CD4-positive, alpha-beta T cell (primary cell): ENCODE results near the gene SPTBN4. TPM values are rescaled to one million over a fixed set of nuclear protein-coding genes. Genes with fewer than 3 reads are reported as not detected.

Experiments used
- ATAC-seq: fragments of 200-7000 bp; cut with Tn5 transposase; one replicate; pipeline ENCODE4 v1.10.0; 2022; ENCODE audit warnings: mild to moderate bottlenecking; ENCODE audit not compliant: poor library complexity
- CTCF ChIA-PET: fragments of 350-600 bp; sonication (Branson Sonifier 250); formaldehyde crosslinking; loops from one replicate; lab custom pipeline; 2021; ENCODE audit warnings: antibody characterized with exemption, inconsistent platforms; lab: Charles Lee
- POLR2A ChIA-PET: fragments of 350-600 bp; sonication (Branson Sonifier 250); formaldehyde crosslinking; loops from one replicate; lab custom pipeline; 2021; ENCODE audit warnings: antibody characterized with exemption, inconsistent platforms; lab: Charles Lee
- DNase-seq, 14 experiments: peaks; one replicate each; pipeline ENCODE4 v3.0.0-alpha.2; 2013 to 2020; ENCODE audit warnings: mixed read lengths in 2 of 14
- H3K27ac ChIP-seq, 2 donors: one replicate each; pipeline versions ENCODE4 v1.5.1 to v1.7.0; 2013; ENCODE audit warnings: low read length in 2 of 2, low read depth in 1 of 2, mild to moderate bottlenecking in 1 of 2
- H3K27me3 ChIP-seq, 2 experiments: 1 replicate in 1 of 2; 2 replicates in 1 of 2; pipeline versions ENCODE4 v1.6.1 to v1.7.0; 2013; ENCODE audit warnings: low read length in 2 of 2, control low read depth in 1 of 2, mild to moderate bottlenecking in 1 of 2, moderate library complexity in 1 of 2; ENCODE audit not compliant: insufficient read depth in 2 of 2, control insufficient read depth in 1 of 2
- H3K36me3 ChIP-seq: one replicate; pipeline ENCODE4 v1.6.1; 2013; ENCODE audit warnings: low read length, control low read depth; ENCODE audit not compliant: insufficient read depth
- H3K4me1 ChIP-seq: one replicate; pipeline ENCODE4 v1.6.1; 2013; ENCODE audit warnings: low read length, control low read depth; ENCODE audit not compliant: insufficient read depth
- H3K4me3 ChIP-seq: one replicate; pipeline ENCODE4 v1.5.1; 2013; ENCODE audit warnings: mild to moderate bottlenecking, low read length, moderate library complexity
- H3K9me3 ChIP-seq, 2 experiments: 1 replicate in 1 of 2; 2 replicates in 1 of 2; pipeline versions ENCODE4 v1.6.1 to v1.7.0; 2013; ENCODE audit warnings: low read length in 2 of 2, mild to moderate bottlenecking in 2 of 2, control low read depth in 1 of 2, moderate library complexity in 1 of 2; ENCODE audit not compliant: control insufficient read depth in 1 of 2, insufficient read depth in 1 of 2
- H3K27ac Mint-ChIP-seq: one replicate; pipeline ENCODE4 v1.8.0; 2020; ENCODE audit warnings: mixed read lengths
- H3K27me3 Mint-ChIP-seq: one replicate; pipeline ENCODE4 v1.8.0; 2021; ENCODE audit warnings: mixed read lengths
- H3K36me3 Mint-ChIP-seq: one replicate; pipeline ENCODE4 v1.8.0; 2021; ENCODE audit warnings: low read depth, mixed read lengths
- H3K4me1 Mint-ChIP-seq: one replicate; pipeline ENCODE4 v1.8.0; 2021; ENCODE audit warnings: low read depth, mixed read lengths
- H3K4me3 Mint-ChIP-seq: one replicate; pipeline ENCODE4 v1.8.0; 2020; ENCODE audit warnings: mild to moderate bottlenecking, mixed read lengths
- H3K9me3 Mint-ChIP-seq: one replicate; pipeline ENCODE4 v1.8.0; 2020; ENCODE audit warnings: mixed read lengths
- intact Hi-C, 2 experiments: fragments of 100-400 bp; cut with DNase I in 1 of 2; cut with micrococcal nuclease in 1 of 2; formaldehyde crosslinking; loops; one replicate each; pipeline versions ENCODE4 v1.15.1 to v1.9.0; 2023 to 2025; cut with DNase I, micrococcal nuclease
- total RNA-seq, 174 experiments: library from RNA in 2 of 174; stranded (reverse) in 2 of 174; gene quantifications; one replicate each; pipeline ENCODE4 v1.2.3 and lab custom pipeline; 2021 to 2026
- TF ChIP-seq, protein P1 (sequence below): fragments of 200-600 bp; IDR thresholded peaks from one replicate; pipeline ENCODE4 v1.8.0; 2022; ENCODE audit warnings: antibody characterized with exemption, mild to moderate bottlenecking

SPTBN4 gene
- total RNA-seq, 2 experiments from 2014 or later, result 0.59 to 0.88 TPM

DNA sequence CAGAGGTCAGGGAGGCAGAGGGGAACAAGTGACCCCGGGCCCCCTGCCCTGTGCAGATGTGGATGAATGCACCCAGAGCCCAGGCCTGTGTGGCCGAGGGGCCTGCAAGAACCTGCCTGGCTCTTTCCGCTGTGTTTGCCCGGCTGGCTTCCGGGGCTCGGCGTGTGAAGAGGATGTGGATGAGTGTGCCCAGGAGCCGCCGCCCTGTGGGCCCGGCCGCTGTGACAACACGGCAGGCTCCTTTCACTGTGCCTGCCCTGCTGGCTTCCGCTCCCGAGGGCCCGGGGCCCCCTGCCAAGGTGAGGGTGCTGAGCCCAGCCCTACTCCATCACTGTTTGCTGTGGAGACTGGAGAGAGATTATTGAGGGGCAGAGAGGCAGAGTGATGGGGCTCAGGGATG lies 144.3 kb downstream of the SPTBN4 start:
- H3K27ac ChIP-seq, result peak overlapping the region; percentile 66 to 84

DNA sequence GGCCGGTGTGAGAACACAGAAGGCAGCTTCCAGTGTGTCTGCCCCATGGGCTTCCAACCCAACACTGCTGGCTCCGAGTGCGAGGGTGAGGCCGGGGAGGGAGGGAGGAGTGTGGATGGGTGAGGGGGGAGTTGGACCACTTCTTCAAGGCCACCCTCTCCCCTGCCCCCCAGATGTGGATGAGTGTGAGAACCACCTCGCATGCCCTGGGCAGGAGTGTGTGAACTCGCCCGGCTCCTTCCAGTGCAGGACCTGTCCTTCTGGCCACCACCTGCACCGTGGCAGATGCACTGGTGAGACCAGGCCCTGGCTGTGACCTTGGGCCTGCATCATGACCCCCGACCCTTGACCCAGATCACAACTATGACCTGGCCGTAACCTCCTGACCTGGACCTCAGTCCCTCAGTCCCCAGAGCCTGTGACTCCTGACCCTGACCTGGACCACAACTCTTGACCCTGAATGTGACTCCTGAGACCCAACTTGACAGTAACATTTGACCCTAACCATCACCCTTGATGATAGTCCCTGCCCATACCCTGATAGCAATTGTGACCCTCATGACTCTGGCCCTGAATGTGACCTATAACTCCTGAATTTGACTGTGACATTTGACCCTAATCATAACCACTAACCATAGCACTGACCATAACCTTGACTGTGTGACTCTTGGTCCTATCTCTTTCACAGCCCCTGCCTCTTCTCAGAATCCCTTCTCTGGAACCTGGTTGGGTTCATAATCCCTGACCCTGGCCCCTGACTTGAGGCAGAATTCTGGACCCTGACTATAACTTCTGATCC lies 145.3 kb downstream of the SPTBN4 start:
- ChIA-PET POLR2A (interaction anchor here (4.6 kb wide), 1 partner anchor 8 kb away, joined by 51 read pairs; no protein-coding TSS in a partner anchor), CTCF (no interaction called here)
- TF ChIP-seq, protein P1, sequence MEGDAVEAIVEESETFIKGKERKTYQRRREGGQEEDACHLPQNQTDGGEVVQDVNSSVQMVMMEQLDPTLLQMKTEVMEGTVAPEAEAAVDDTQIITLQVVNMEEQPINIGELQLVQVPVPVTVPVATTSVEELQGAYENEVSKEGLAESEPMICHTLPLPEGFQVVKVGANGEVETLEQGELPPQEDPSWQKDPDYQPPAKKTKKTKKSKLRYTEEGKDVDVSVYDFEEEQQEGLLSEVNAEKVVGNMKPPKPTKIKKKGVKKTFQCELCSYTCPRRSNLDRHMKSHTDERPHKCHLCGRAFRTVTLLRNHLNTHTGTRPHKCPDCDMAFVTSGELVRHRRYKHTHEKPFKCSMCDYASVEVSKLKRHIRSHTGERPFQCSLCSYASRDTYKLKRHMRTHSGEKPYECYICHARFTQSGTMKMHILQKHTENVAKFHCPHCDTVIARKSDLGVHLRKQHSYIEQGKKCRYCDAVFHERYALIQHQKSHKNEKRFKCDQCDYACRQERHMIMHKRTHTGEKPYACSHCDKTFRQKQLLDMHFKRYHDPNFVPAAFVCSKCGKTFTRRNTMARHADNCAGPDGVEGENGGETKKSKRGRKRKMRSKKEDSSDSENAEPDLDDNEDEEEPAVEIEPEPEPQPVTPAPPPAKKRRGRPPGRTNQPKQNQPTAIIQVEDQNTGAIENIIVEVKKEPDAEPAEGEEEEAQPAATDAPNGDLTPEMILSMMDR, result no peak
- peak overlapping the region; percentile 95 for H3K27ac Mint-ChIP-seq
- no peaks in the 10 kb centered on the region for H3K27me3 Mint-ChIP-seq
- ATAC-seq, result no peak
- DNase-seq, result peak in 1 of 14 experiments; percentile 48
- Histone ChIP-seq H3K4me1 (peaks cover 90% of the 10 kb centered on the region), H3K4me3 (peak overlapping the region; percentile 61), H3K27me3 (no peaks in the 10 kb centered on the region), H3K27ac (peak overlapping the region; percentile 58 to 66), H3K36me3 (no peaks in the 10 kb centered on the region), H3K9me3 (peaks cover 0 to 6% of the 10 kb centered on the region in 2 experiments)
- intact Hi-C loops, result loop anchor here in 1 of 2 experiments (5.0 kb wide), 2 partner anchors 190 kb away; no protein-coding TSS in a partner anchor
- peaks cover 74% of the 10 kb centered on the region for H3K4me1 Mint-ChIP-seq
- H3K36me3 Mint-ChIP-seq, result peaks cover 22% of the 10 kb centered on the region
- no peaks in the 10 kb centered on the region for H3K9me3 Mint-ChIP-seq
- H3K4me3 Mint-ChIP-seq, result peak overlapping the region; percentile 93

More for the DNA sequence above, 144.3 kb downstream of the SPTBN4 start:
- peak overlapping the region; percentile 88 for H3K4me3 Mint-ChIP-seq
- ATAC-seq (no peak), DNase-seq (peak in 6 of 14 experiments; percentile 18 to 70 (median 50))
- TF ChIP-seq, protein P1, result no peak
- ChIA-PET POLR2A (interaction anchor here (1.2 to 1.9 kb wide), 6 partner anchors 10 to 207 kb away, joined by 3 to 9 read pairs (median 6); partner anchors contain the start of genes ACTMAP and SERTAD1), CTCF (interaction anchor here (1.5 to 2.2 kb wide), 3 partner anchors 10 to 62 kb away, joined by 3 to 14 read pairs (median 7); partner anchors contain the start of gene LTBP4)
- H3K4me1 Mint-ChIP-seq, result peaks cover 78% of the 10 kb centered on the region
- no peaks in the 10 kb centered on the region for H3K9me3 Mint-ChIP-seq
- peaks cover 22% of the 10 kb centered on the region for H3K36me3 Mint-ChIP-seq
- peaks cover 0 to 6% of the 10 kb centered on the region in 2 experiments for H3K9me3 ChIP-seq
- no peaks in the 10 kb centered on the region for H3K36me3 ChIP-seq
- H3K4me3 ChIP-seq, result peak overlapping the region; percentile 61
- H3K27me3 ChIP-seq, result no peaks in the 10 kb centered on the region
- peaks cover 96% of the 10 kb centered on the region for H3K4me1 ChIP-seq
- H3K27ac Mint-ChIP-seq, result peak overlapping the region; percentile 95
- no peaks in the 10 kb centered on the region for H3K27me3 Mint-ChIP-seq
- intact Hi-C loops, result loop anchor here in 1 of 2 experiments (5.0 kb wide), 2 partner anchors 189 to 191 kb away; no protein-coding TSS in a partner anchor

DNA sequence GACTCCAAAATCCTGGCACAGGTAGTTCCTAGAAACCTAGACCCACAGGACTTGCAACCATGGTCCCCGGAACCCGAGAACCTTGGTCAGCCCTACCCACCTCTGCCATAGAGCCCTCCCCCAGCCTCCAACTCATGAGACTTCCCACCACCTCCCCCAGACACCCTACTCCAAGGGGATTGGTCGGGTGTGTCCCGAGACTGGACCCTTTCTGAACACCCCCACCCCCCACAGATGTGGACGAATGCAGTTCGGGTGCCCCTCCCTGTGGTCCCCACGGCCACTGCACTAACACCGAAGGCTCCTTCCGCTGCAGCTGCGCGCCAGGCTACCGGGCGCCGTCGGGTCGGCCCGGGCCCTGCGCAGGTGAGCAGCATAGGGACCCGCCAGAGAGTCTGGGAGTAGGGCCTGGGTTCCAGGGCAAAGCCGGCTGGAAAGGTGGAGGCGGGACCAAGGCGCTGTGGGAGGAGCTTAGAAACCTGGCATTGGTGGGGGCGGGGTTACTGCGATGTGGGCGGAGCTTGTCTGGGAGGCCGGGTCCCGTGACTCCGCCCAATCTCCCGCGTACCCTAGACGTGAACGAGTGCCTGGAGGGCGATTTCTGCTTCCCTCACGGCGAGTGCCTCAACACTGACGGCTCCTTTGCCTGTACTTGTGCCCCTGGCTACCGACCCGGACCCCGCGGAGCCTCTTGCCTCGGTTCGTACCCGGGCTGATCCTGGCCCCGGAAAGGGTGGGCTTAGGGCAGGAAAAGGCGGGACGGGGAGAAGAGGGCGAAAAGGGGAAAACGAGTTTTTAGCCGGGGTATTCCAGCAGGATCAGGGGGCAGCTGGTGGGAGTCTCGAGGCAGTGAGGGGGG lies 146.3 kb downstream of the SPTBN4 start:
- no peaks in the 10 kb centered on the region for H3K27me3 Mint-ChIP-seq
- ChIA-PET POLR2A (interaction anchor here (0.9 to 4.6 kb wide), 3 partner anchors 9 to 17 kb away, joined by 3 to 51 read pairs (median 4); no protein-coding TSS in a partner anchor), CTCF (interaction anchor here (1.1 to 1.5 kb wide), 2 partner anchors 22 to 64 kb away, joined by 4 to 7 read pairs; no protein-coding TSS in a partner anchor)
- DNase-seq, result peak; percentile 49 to 85 (median 62)
- H3K27me3 ChIP-seq, result no peaks in the 10 kb centered on the region
- intact Hi-C loops, result loop anchor here in 1 of 2 experiments (5.0 kb wide), 2 partner anchors 189 to 191 kb away; no protein-coding TSS in a partner anchor
- peak overlapping the region; percentile 95 for H3K27ac Mint-ChIP-seq
- H3K9me3 Mint-ChIP-seq, result no peaks in the 10 kb centered on the region
- no peak for ATAC-seq
- H3K4me3 Mint-ChIP-seq, result peak overlapping the region; percentile 93
- peaks cover 0 to 6% of the 10 kb centered on the region in 2 experiments for H3K9me3 ChIP-seq
- H3K36me3 Mint-ChIP-seq, result peaks cover 25% of the 10 kb centered on the region
- TF ChIP-seq, protein P1, result no peak
- peaks cover 65% of the 10 kb centered on the region for H3K4me1 Mint-ChIP-seq
- H3K36me3 ChIP-seq, result no peaks in the 10 kb centered on the region
- peak overlapping the region; percentile 82 for H3K4me3 ChIP-seq
- H3K4me1 ChIP-seq, result peaks cover 81% of the 10 kb centered on the region
- peak overlapping the region; percentile 62 to 70 for H3K27ac ChIP-seq
